ENCODE data around the gene LSM12. TPM values are rescaled to one million over a fixed set of nuclear protein-coding genes. Genes with fewer than 3 reads are reported as not detected.

The LSM12 gene
- total and polyA plus RNA-seq, 2 donors (not counting 3 experiments of a cell fraction or from before 2014, with no cell fraction given), result 36.5 to 68.9 TPM

GRCh38 chr17:44012874-44013273, 53.6 kb downstream of the LSM12 start:
- POLR2A ChIA-PET, result no interaction called here
- FAIRE-seq, result no peak
- dilution Hi-C loops (cut with MboI; ENCODE audit: extremely low pct_ligation_motif_present, low sequenced_read_pairs) (no loop called here), intact Hi-C loops (cut with micrococcal nuclease) (no loop called here)
- H3K27ac ChIP-seq (ENCODE audit: insufficient read depth, low read depth, low read length), result no peak overlapping the region
- CTCF ChIA-PET, result interaction anchor here (1.1 kb wide), 1 partner anchor 28 kb away, joined by 4 read pairs; no protein-coding TSS in a partner anchor
- H3K9ac ChIP-seq (replicated peaks; ENCODE audit: extremely low read depth, insufficient read depth, low read length), result no peak overlapping the region
- H3K9me3 ChIP-seq (replicated peaks; ENCODE audit: control insufficient read depth, insufficient read depth, low read length), result no peaks in the 10 kb centered on the region
- H3K4me1 ChIP-seq (ENCODE audit: control insufficient read depth, extremely low read depth, insufficient read depth, low read length), result peaks cover 7% of the 10 kb centered on the region
- no peak overlapping the region for H3K4me3 ChIP-seq (replicated peaks in 1 of 3; ENCODE audit: insufficient read depth in 1 of 3, low read depth in 1 of 3, low read length in 3 of 3)
- H3K9me1 ChIP-seq (replicated peaks; ENCODE audit: control insufficient read depth, extremely low read depth, insufficient read depth, low read length), result no peaks in the 10 kb centered on the region
- TF ChIP-seq POLR2AphosphoS5 (IDR thresholded peaks at IDR 0.05; ENCODE audit: insufficient read depth, low read depth, low read length) (no peak), FOS (IDR thresholded peaks at IDR 0.05; ENCODE audit: borderline replicate concordance, insufficient read depth, low read length) (no peak), MAX (IDR thresholded peaks at IDR 0.05; ENCODE audit: insufficient read depth, insufficient read length) (no peak)
- no peak overlapping the region for H2AFZ ChIP-seq (ENCODE audit: low read depth, low read length)
- H3K36me3 ChIP-seq (ENCODE audit: control insufficient read depth in 2 of 2, extremely low read depth in 1 of 2, insufficient read depth in 2 of 2, low read length in 2 of 2), result no peaks in the 10 kb centered on the region
- H3K27me3 ChIP-seq (ENCODE audit: control insufficient read depth in 2 of 2, insufficient read depth in 2 of 2, low read length in 2 of 2), result no peaks in the 10 kb centered on the region
- no TSS peak for BruUV-seq (replicated peaks)
- H4K20me1 ChIP-seq (replicated peaks; ENCODE audit: control insufficient read depth, extremely low read depth, insufficient read depth, low read length), result no peaks in the 10 kb centered on the region
- no peak for DNase-seq (ENCODE audit: low read depth, low spot score)
- H3K79me2 ChIP-seq (ENCODE audit: control insufficient read depth, insufficient read depth, low read length), result no peaks in the 10 kb centered on the region
- H3K4me2 ChIP-seq (ENCODE audit: insufficient read depth, low read length), result no peak overlapping the region

GRCh38 chr17:44012391-44012790, 54.1 kb downstream of the LSM12 start:
- CTCF ChIA-PET, result no interaction called here
- POLR2A ChIA-PET, result no interaction called here
- DNase-seq (ENCODE audit: low read depth, low spot score) (no peak), FAIRE-seq (no peak)
- Histone ChIP-seq H3K4me2 (ENCODE audit: insufficient read depth, low read length) (no peak overlapping the region), H3K4me1 (ENCODE audit: control insufficient read depth, extremely low read depth, insufficient read depth, low read length) (peaks cover 11% of the 10 kb centered on the region), H4K20me1 (replicated peaks; ENCODE audit: control insufficient read depth, extremely low read depth, insufficient read depth, low read length) (no peaks in the 10 kb centered on the region), H3K79me2 (ENCODE audit: control insufficient read depth, insufficient read depth, low read length) (no peaks in the 10 kb centered on the region), H3K27me3 (ENCODE audit: control insufficient read depth in 2 of 2, insufficient read depth in 2 of 2, low read length in 2 of 2) (no peaks in the 10 kb centered on the region), H3K27ac (ENCODE audit: insufficient read depth, low read depth, low read length) (no peak overlapping the region), H3K9ac (replicated peaks; ENCODE audit: extremely low read depth, insufficient read depth, low read length) (no peak overlapping the region), H3K9me1 (replicated peaks; ENCODE audit: control insufficient read depth, extremely low read depth, insufficient read depth, low read length) (no peaks in the 10 kb centered on the region), H2AFZ (ENCODE audit: low read depth, low read length) (no peak overlapping the region), H3K4me3 (replicated peaks in 1 of 3; ENCODE audit: insufficient read depth in 1 of 3, low read depth in 1 of 3, low read length in 3 of 3) (no peak overlapping the region), H3K9me3 (replicated peaks; ENCODE audit: control insufficient read depth, insufficient read depth, low read length) (no peaks in the 10 kb centered on the region), H3K36me3 (ENCODE audit: control insufficient read depth in 2 of 2, extremely low read depth in 1 of 2, insufficient read depth in 2 of 2, low read length in 2 of 2) (no peaks in the 10 kb centered on the region)
- dilution Hi-C loops (cut with MboI; ENCODE audit: extremely low pct_ligation_motif_present, low sequenced_read_pairs), result no loop called here
- BruUV-seq (replicated peaks), result no TSS peak
- TF ChIP-seq GATA2 (IDR thresholded peaks at IDR 0.05; ENCODE audit: insufficient read depth, insufficient read length, low read depth, low read length), result no peak
- TF ChIP-seq CTCF (IDR thresholded peaks at IDR 0.05; ENCODE audit: extremely low read depth in 1 of 2, insufficient read depth in 1 of 2, low read depth in 1 of 2, low read length in 2 of 2), result no peak
- TF ChIP-seq MYC (IDR thresholded peaks at IDR 0.05; ENCODE audit: low read depth, low read length), result no peak
- TF ChIP-seq POLR2A (IDR thresholded peaks at IDR 0.05; ENCODE audit: low read depth, low read length), result no peak
- TF ChIP-seq MAX (IDR thresholded peaks at IDR 0.05; ENCODE audit: insufficient read depth, insufficient read length), result no peak
- TF ChIP-seq EZH2 (IDR thresholded peaks at IDR 0.05; ENCODE audit: borderline replicate concordance, low read depth, low read length, severe bottlenecking), result no peak
- TF ChIP-seq JUN (IDR thresholded peaks at IDR 0.05; ENCODE audit: borderline replicate concordance, insufficient read depth, insufficient read length, low read depth), result no peak
- TF ChIP-seq POLR2AphosphoS5 (IDR thresholded peaks at IDR 0.05; ENCODE audit: insufficient read depth, low read depth, low read length), result no peak
- no peak for TF ChIP-seq FOS (IDR thresholded peaks at IDR 0.05; ENCODE audit: borderline replicate concordance, insufficient read depth, low read length)
- intact Hi-C loops (cut with micrococcal nuclease), result no loop called here
